Smooth muscle cell (in vitro differentiated cells): ENCODE measurements around the gene MLLT6. TPM values are rescaled to one million over a fixed set of nuclear protein-coding genes. Genes with fewer than 3 reads are reported as not detected.

Experiments
- DNase-seq: peaks from one replicate; lab custom pipeline; 2025; ENCODE audit not compliant: unreplicated experiment; lab: John Stamatoyannopoulos, UW
- H2AFZ ChIP-seq: fragments of 200-600 bp; sonication (generic); 2 replicates; pipeline ENCODE4 v1.6.0; 2016; ENCODE audit warnings: antibody characterized with exemption, low read depth, mild to moderate bottlenecking
- H3F3A ChIP-seq: fragments of 200-600 bp; sonication (generic); 2 replicates; pipeline ENCODE4 v1.6.0; 2017; ENCODE audit warnings: antibody characterized with exemption, low read depth
- H3K27ac ChIP-seq: fragments of 200-600 bp; sonication (generic); 2 replicates; pipeline ENCODE4 v1.5.1; 2016; ENCODE audit warnings: low read depth, mild to moderate bottlenecking
- H3K27me3 ChIP-seq: fragments of 200-600 bp; sonication (generic); 2 replicates; pipeline ENCODE4 v1.6.1; 2016; ENCODE audit warnings: low read depth, mild to moderate bottlenecking
- H3K36me3 ChIP-seq: fragments of 200-600 bp; sonication (generic); 2 replicates; pipeline ENCODE4 v1.5.1; 2016; ENCODE audit warnings: low read depth
- H3K4me1 ChIP-seq: fragments of 200-600 bp; sonication (generic); 2 replicates; pipeline ENCODE4 v1.5.1; 2016; ENCODE audit warnings: low read depth
- H3K4me2 ChIP-seq: fragments of 200-600 bp; sonication (generic); 2 replicates; pipeline ENCODE4 v1.6.0; 2016; ENCODE audit warnings: mild to moderate bottlenecking
- H3K4me3 ChIP-seq: fragments of 200-600 bp; sonication (generic); 2 replicates; pipeline ENCODE4 v1.5.1; 2016; ENCODE audit warnings: mild to moderate bottlenecking
- H3K79me2 ChIP-seq: fragments of 200-600 bp; sonication (generic); 2 replicates; pipeline ENCODE4 v1.6.0; 2016; ENCODE audit warnings: low read depth, mild to moderate bottlenecking
- H3K9ac ChIP-seq: fragments of 200-600 bp; sonication (generic); 2 replicates; pipeline ENCODE4 v1.6.0; 2016; ENCODE audit warnings: low read depth
- H3K9me3 ChIP-seq: fragments of 200-600 bp; sonication (generic); replicated peaks from 2 replicates; pipeline ENCODE4 v1.5.1; 2016; ENCODE audit warnings: low read depth
- H4K20me1 ChIP-seq: fragments of 200-600 bp; sonication (generic); 2 replicates; pipeline ENCODE4 v1.6.0; 2016; ENCODE audit warnings: low read depth
- WGBS: methylation state at CpG from one replicate; pipeline ENCODE4 v1.1.7; 2016; ENCODE audit warnings: low lambda C conversion rate; 5-methylcytosine and 5-hydroxymethylcytosine counted together
- polyA plus RNA-seq: library from polyadenylated mRNA; unstranded; fragments of >200 nt; fragmentation: Nextera tagmentation; extraction: Ambion mirVana; gene quantifications from 2 replicates; pipeline ENCODE4 v1.2.1, GENCODE V29; 2016
- total RNA-seq: library from RNA; depleted of rRNA; stranded (reverse); fragments of >200 nt; gene quantifications from 2 replicates; pipeline ENCODE4 v1.2.3, GENCODE V29; 2014
- TF ChIP-seq, protein P1 (sequence below): fragments of 200-600 bp; sonication (generic); IDR thresholded peaks from 2 replicates; pipeline ENCODE4 v1.5.1; 2017; ENCODE audit warnings: borderline replicate concordance, mild to moderate bottlenecking, antibody characterized with exemption; ENCODE audit not compliant: insufficient read depth, poor library complexity, severe bottlenecking

MLLT6 gene
- total and polyA plus RNA-seq, 2 experiments from 2014 or later = 4.6 to 11.2 TPM

DNA sequence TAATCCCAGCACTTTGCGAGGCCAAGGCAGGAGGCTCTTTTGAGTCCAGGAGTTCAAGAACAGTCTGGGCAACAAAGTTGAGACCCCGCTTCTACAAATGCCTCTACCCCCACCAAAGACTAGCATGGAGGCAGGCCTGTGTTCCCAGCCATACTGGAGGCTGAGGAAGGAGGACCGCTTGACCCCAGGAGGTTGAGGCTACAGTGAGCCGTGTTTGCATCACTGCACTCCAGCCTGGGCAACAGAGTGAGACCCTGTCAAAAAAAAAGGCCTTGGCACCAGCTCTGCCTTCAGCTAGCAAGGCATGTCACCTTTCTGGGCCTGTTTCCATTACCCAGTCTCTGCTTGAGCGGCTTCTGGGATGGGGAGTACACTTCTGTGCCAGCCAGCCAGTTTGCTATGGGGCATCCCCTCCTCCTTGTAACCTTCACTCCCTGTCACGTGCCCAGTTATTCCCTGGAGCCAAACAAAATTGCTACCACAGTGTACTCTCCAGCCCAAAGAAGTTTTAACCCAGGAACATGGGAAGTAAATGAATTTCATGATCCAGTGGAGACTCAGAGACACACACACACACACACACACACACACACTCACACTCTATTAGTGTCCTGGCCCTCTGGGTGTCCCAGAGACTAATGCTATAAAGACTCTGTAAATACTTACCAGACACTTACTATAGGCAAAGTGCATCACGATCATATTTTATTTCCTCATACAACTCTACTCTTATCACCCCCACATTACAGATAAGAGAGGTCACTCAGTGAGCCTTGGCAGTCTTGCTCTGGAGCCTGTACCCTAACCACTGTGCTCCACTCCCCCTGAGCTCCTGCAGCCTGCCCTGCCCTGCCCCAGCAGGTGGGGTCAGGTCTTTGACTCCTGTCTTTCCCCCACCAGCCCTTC is 27.6 kb downstream of the MLLT6 start:
- H3K9me3 ChIP-seq = no peaks in the 10 kb centered on the region
- H3K27ac ChIP-seq = no peak overlapping the region
- H3K36me3 ChIP-seq = no peaks in the 10 kb centered on the region
- no peaks in the 10 kb centered on the region for H3K79me2 ChIP-seq
- peaks cover 23% of the 10 kb centered on the region for H4K20me1 ChIP-seq
- H3K4me2 ChIP-seq = no peak overlapping the region
- no peak overlapping the region for H3K9ac ChIP-seq
- TF ChIP-seq, protein P1, sequence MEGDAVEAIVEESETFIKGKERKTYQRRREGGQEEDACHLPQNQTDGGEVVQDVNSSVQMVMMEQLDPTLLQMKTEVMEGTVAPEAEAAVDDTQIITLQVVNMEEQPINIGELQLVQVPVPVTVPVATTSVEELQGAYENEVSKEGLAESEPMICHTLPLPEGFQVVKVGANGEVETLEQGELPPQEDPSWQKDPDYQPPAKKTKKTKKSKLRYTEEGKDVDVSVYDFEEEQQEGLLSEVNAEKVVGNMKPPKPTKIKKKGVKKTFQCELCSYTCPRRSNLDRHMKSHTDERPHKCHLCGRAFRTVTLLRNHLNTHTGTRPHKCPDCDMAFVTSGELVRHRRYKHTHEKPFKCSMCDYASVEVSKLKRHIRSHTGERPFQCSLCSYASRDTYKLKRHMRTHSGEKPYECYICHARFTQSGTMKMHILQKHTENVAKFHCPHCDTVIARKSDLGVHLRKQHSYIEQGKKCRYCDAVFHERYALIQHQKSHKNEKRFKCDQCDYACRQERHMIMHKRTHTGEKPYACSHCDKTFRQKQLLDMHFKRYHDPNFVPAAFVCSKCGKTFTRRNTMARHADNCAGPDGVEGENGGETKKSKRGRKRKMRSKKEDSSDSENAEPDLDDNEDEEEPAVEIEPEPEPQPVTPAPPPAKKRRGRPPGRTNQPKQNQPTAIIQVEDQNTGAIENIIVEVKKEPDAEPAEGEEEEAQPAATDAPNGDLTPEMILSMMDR = no peak
- no peaks in the 10 kb centered on the region for H3K27me3 ChIP-seq
- 96% methylated on average over 7 of the region's 7 CpGs for WGBS
- H3K4me3 ChIP-seq = no peak overlapping the region
- H2AFZ ChIP-seq = no peak overlapping the region
- peaks cover 12% of the 10 kb centered on the region for H3F3A ChIP-seq
- H3K4me1 ChIP-seq = peaks cover 5% of the 10 kb centered on the region
- no peak for DNase-seq

- H4K20me1 ChIP-seq = peaks cover 24% of the 10 kb centered on the region
- 91% methylated on average over 9 of the region's 9 CpGs for WGBS
- H3K9ac ChIP-seq = no peak overlapping the region
These were observed 28.4 kb downstream of the MLLT6 start for GRCh38 chr17:38733282-38733981.

DNA sequence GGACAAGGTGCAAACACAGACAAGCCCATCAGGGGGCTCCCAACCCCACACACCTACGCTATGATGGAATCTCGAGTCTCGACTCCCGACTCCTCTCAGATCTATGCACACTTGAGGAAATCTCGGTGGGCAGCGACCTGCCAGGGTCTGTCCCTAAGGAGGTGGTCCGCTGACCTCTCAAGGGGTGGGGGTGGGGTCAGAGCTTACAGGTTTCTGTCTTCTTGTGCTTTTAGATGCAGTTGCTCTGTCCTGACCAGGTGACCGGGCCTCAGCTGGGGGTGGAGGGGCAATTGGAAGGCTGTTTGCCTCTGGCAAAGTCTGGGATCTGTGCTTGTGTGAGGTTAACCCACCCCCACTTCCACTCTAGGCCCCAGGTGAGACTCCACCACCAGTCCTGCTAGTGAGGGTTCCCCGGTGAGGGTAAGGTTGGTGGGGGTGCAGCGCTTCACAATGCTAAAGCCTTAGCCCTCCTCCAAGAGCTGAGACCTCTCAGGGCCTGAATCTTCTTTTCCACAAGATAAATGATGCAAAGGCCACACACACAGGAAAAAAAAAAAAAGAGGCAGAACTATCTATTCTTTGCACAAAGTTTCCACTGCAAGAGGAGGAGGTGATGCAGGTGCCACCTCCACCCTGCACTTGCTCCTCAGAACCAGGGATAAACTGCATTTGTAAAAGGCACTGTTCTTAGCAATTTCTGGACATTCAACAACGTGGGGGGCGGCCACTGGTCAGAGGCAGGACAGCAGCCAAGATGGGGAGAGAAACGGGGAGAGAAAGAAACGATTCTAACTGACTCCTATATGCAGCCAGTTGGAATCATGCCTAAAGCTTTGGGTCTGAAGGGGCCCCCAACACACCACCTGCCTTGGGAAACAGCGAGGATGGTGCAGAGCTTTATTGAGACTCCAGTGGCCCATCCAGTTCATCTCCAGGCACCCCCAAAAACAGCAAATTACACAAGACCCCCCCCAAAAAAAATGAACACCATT is 29.2 kb downstream of the MLLT6 start:
- 85% methylated on average over 15 of the region's 15 CpGs for WGBS
- Histone ChIP-seq H3K4me2 (no peak overlapping the region), H4K20me1 (peaks cover 33% of the 10 kb centered on the region), H3K9me3 (no peaks in the 10 kb centered on the region), H3K27ac (no peak overlapping the region), H3K27me3 (no peaks in the 10 kb centered on the region), H2AFZ (no peak overlapping the region), H3F3A (peaks cover 12% of the 10 kb centered on the region), H3K79me2 (no peaks in the 10 kb centered on the region), H3K9ac (no peak overlapping the region), H3K4me1 (peaks cover 5% of the 10 kb centered on the region), H3K36me3 (no peaks in the 10 kb centered on the region), H3K4me3 (no peak overlapping the region)
- no peak for DNase-seq
- TF ChIP-seq, protein P1 = peak; percentile 6

More at GRCh38 chr17:38733282-38733981, 28.4 kb downstream of the MLLT6 start:
- Histone ChIP-seq H3K36me3 (no peaks in the 10 kb centered on the region), H3K9me3 (no peaks in the 10 kb centered on the region), H3K27ac (no peak overlapping the region), H3K79me2 (no peaks in the 10 kb centered on the region), H3F3A (peaks cover 12% of the 10 kb centered on the region), H3K4me2 (no peak overlapping the region), H3K27me3 (no peaks in the 10 kb centered on the region), H3K4me1 (peaks cover 5% of the 10 kb centered on the region), H3K4me3 (no peak overlapping the region), H2AFZ (no peak overlapping the region)
- DNase-seq = no peak
- TF ChIP-seq, protein P1 = no peak
